ENCODE measurements around the gene ZFP1.

DNA sequence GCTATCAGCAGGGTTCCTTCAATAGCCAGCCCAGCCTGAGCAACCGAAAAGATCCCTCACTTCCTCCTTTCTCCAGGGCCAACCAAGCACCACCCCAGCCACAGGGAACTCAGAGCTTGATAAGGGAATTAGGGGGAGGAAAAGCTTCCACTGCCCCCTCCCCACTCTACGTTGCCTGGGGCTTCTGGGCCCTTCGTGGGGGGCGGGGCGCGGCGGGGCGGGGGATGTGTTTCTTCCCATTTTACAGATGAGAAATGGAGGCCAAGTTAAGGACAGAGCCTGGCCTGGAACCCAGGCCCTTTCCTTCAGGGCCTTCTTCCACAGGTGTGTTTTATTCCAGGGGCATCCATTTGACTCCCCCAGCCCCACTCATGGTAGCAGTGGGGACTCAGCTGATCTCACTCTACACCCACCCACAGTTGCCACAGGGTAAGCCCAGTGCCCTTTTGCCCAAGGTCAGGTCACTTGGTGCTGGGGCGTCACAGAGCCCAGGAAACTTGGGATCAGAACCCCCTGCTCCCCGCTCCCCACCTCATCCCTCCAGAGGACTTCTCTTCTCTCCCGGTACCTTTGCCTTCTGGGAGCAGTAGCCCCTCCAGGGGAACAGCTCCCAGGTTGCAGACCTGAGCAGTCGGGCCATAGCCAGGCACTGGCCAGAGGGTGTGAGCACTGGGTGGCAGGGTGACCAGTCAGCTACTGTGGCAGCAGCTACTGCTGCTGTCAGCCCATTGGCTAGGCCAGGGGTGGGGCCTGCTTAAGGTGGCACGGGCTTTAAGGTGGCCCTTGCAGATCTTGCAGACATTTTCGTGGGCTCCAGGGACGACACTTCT lies 32.0 kb upstream of the ZFP1 start, which contains the start of gene LDHD:
- TF ChIP-seq, protein P1, sequence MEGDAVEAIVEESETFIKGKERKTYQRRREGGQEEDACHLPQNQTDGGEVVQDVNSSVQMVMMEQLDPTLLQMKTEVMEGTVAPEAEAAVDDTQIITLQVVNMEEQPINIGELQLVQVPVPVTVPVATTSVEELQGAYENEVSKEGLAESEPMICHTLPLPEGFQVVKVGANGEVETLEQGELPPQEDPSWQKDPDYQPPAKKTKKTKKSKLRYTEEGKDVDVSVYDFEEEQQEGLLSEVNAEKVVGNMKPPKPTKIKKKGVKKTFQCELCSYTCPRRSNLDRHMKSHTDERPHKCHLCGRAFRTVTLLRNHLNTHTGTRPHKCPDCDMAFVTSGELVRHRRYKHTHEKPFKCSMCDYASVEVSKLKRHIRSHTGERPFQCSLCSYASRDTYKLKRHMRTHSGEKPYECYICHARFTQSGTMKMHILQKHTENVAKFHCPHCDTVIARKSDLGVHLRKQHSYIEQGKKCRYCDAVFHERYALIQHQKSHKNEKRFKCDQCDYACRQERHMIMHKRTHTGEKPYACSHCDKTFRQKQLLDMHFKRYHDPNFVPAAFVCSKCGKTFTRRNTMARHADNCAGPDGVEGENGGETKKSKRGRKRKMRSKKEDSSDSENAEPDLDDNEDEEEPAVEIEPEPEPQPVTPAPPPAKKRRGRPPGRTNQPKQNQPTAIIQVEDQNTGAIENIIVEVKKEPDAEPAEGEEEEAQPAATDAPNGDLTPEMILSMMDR (conservative IDR thresholded peaks at IDR 0.05; ENCODE audit: low read depth, low read length) = no peak
- TF ChIP-seq CEBPB (IDR thresholded peaks at IDR 0.05; ENCODE audit: low read depth, low read length) (no peak), POLR2A (IDR thresholded peaks at IDR 0.05; ENCODE audit: low read depth, low read length) (no peak), RAD21 (IDR thresholded peaks at IDR 0.05; ENCODE audit: low read length) (no peak), BHLHE40 (IDR thresholded peaks at IDR 0.05; ENCODE audit: low read depth, low read length) (no peak), CHD1 (IDR thresholded peaks at IDR 0.05; ENCODE audit: low read depth, low read length) (no peak), MAFK (IDR thresholded peaks at IDR 0.05; ENCODE audit: low read depth, low read length) (no peak)
- TF ChIP-seq, protein P2, sequence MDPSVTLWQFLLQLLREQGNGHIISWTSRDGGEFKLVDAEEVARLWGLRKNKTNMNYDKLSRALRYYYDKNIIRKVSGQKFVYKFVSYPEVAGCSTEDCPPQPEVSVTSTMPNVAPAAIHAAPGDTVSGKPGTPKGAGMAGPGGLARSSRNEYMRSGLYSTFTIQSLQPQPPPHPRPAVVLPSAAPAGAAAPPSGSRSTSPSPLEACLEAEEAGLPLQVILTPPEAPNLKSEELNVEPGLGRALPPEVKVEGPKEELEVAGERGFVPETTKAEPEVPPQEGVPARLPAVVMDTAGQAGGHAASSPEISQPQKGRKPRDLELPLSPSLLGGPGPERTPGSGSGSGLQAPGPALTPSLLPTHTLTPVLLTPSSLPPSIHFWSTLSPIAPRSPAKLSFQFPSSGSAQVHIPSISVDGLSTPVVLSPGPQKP (IDR thresholded peaks at IDR 0.05; ENCODE audit: borderline replicate concordance, low read depth, low read length) = no peak

Measured in IMR-90 (cell line).